Lower leg skin (tissue), 4 donors: Measurements from ENCODE around the gene DIS3L2. TPM values are rescaled to one million over a fixed set of nuclear protein-coding genes. Genes with fewer than 3 reads are reported as not detected.

Source experiments
- DNase-seq, 2 donors: peaks; one replicate each; pipeline ENCODE4 v3.0.0-alpha.2; 2019; ENCODE audit warnings: low spot score in 2 of 2
- H3K4me3 ChIP-seq: fragments of 200-600 bp; sonication (generic); 2 replicates; pipeline ENCODE4 v1.5.1; 2017; ENCODE audit warnings: mild to moderate bottlenecking, low read depth; ENCODE audit not compliant: poor library complexity, severe bottlenecking
- CTCF ChIP-seq, 3 donors: fragments of 450-650 bp; IDR thresholded peaks; one replicate each; pipeline ENCODE4 v1.5.1; 2016; ENCODE audit warnings: antibody characterized with exemption in 3 of 3, mild to moderate bottlenecking in 3 of 3, moderate library complexity in 2 of 3
- POLR2A ChIP-seq, 2 donors: fragments of 450-650 bp; IDR thresholded peaks; one replicate each; pipeline ENCODE4 v1.6.1; 2016 to 2017; ENCODE audit warnings: antibody characterized with exemption in 2 of 2, mild to moderate bottlenecking in 1 of 2, moderate library complexity in 1 of 2
- WGBS, 2 donors: methylation state at CpG; one replicate each; pipeline ENCODE4 v1.1.5; 2018; 5-methylcytosine and 5-hydroxymethylcytosine counted together
- intact Hi-C: fragments of 100-400 bp; cut with DNase I; formaldehyde crosslinking; loops from one replicate; pipeline ENCODE4 v1.15.0; 2023; ENCODE audit warnings: low total_unique reads
- total RNA-seq, 4 donors: library from RNA; depleted of rRNA; stranded (reverse); fragments of >200 nt; gene quantifications; one replicate each; pipeline ENCODE4 v1.1.0, GENCODE V29; 2016

Gene DIS3L2
- total RNA-seq, 4 donors from 2014 or later, result 26.4 to 39.0 (median 34.4) TPM

DNA sequence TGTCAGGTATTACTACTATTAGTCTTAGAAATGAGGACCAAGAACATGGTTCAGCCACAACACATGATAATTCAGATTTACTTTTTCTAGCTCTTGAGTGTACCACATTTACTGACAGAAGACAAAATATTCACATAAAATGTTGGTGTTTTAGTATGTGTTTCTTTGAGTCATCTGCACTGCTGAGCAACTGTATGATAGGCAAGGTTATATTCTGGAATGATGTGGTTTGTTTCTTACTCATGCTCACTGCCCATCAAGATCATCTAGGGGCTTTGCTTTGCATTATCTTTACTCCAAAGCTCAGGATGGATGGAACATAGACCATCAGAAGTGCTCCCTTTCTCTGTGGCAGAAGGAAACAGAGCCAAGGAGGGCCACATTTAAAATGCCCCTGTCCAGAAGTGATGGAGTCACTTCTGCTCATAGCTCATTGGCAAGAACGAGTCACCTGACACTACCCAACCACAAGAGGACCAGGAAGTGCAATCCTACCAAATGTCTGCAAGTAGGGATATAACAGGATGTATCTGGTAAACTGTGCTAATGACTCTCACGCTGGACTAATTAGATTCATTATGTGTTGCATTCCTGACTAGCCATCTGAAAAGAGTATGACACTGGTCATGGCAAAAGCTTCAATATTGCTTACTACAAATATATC is 81.5 kb downstream of the DIS3L2 start:
- TF ChIP-seq CTCF (IDR thresholded peaks at IDR 0.05) (no peak), POLR2A (IDR thresholded peaks at IDR 0.05) (no peak)
- H3K4me3 ChIP-seq, result no peak overlapping the region
- 87 to 92% methylated on average over 2 of the region's 2 CpGs for WGBS, 2 donors
- DNase-seq, result no peak
- intact Hi-C loops, result no loop called here

- no peak overlapping the region for H3K4me3 ChIP-seq
- TF ChIP-seq POLR2A (IDR thresholded peaks at IDR 0.05) (no peak), CTCF (IDR thresholded peaks at IDR 0.05) (no peak)
- intact Hi-C loops, result no loop called here
- DNase-seq, result no peak
Observed at GRCh38 chr2:232043966-232044365, 82.5 kb downstream of the DIS3L2 start.

- WGBS, 2 donors, result 94 to 97% methylated on average over 4 of the region's 4 CpGs
- TF ChIP-seq POLR2A (IDR thresholded peaks at IDR 0.05) (no peak), CTCF (IDR thresholded peaks at IDR 0.05) (no peak)
- intact Hi-C loops, result no loop called here
- no peak overlapping the region for H3K4me3 ChIP-seq
- DNase-seq, result no peak
Observed at GRCh38 chr2:232049350-232049749, 87.8 kb downstream of the DIS3L2 start.

DNA sequence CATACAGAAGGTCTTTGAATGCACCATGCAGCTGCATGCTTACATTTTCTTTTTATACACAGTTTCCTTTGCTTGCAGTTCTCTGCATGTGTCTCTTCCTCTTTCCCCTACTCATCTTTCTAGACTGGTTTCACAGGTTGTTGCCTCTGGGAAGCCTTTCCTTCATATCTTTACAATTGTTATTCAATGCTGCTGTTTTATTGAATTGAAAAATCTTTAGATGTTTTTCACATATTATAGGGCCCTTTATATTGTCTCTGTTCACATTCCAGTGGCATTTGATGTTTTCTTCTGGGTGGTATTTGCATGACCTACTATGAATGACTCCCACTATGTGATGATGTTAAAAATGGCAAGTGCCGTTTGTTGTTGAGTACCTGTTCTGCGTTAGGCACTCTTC is 91.1 kb downstream of the DIS3L2 start:
- WGBS, 2 donors, result 85 to 98% methylated on average over 2 of the region's 2 CpGs
- no peak overlapping the region for H3K4me3 ChIP-seq
- DNase-seq, result no peak
- no peak for TF ChIP-seq CTCF (IDR thresholded peaks at IDR 0.05)
- no peak for TF ChIP-seq POLR2A (IDR thresholded peaks at IDR 0.05)
- intact Hi-C loops, result no loop called here

DNA sequence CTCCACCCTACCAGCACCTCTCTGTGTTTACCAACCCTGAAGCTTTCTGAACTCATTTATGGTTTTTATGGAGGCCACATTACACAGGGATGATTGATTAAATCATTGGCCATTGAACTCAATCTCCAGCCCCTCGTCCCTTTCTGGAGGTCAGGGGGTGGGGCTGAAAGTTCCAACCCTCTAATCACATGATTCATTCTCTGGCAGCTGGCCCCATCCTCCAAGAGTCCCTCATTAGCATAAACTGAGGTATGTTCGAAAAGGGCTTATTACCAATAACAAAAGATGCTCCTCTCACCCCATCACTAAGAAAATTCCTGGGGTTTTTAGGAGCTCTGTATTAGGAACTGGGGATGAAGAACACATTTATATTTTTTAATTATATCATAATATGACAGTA is 92.3 kb downstream of the DIS3L2 start:
- 67 to 71% methylated on average over 2 of the region's 2 CpGs for WGBS, 2 donors
- intact Hi-C loops, result no loop called here
- no peak for TF ChIP-seq POLR2A (IDR thresholded peaks at IDR 0.05)
- TF ChIP-seq CTCF (IDR thresholded peaks at IDR 0.05), result no peak
- no peak for DNase-seq
- no peak overlapping the region for H3K4me3 ChIP-seq
